HEK293 (cell line): ENCODE results near the gene REV3L.
A peak's percentile ranks its signal among the peaks of the same experiment; 100 is the strongest.

Experiments
- BCL11A ChIP-seq: fragments of 450-650 bp; formaldehyde crosslinking; IDR thresholded peaks from 2 replicates; pipeline ENCODE4 v1.5.1; 2016; ENCODE audit warnings: low read depth, missing biosample characterization, missing genetic modification characterization
- BCL11B ChIP-seq: fragments of 450-650 bp; formaldehyde crosslinking; IDR thresholded peaks from 2 replicates; pipeline ENCODE4 v1.5.1; 2016; ENCODE audit warnings: low read depth, missing biosample characterization, missing genetic modification characterization
- GFI1B ChIP-seq: fragments of 450-650 bp; formaldehyde crosslinking; IDR thresholded peaks from 2 replicates; pipeline ENCODE4 v1.5.1; 2016; ENCODE audit warnings: missing biosample characterization, missing genetic modification characterization
- IKZF3 ChIP-seq: fragments of 450-650 bp; IDR thresholded peaks from 2 replicates; pipeline ENCODE4 v1.5.0; 2018; ENCODE audit warnings: missing biosample characterization, mild to moderate bottlenecking, missing genetic modification characterization, moderate library complexity
- KLF8 ChIP-seq: fragments of 450-650 bp; formaldehyde crosslinking; IDR thresholded peaks from 2 replicates; pipeline ENCODE4 v1.5.1; 2016; ENCODE audit warnings: missing biosample characterization, missing genetic modification characterization
- KLF9 ChIP-seq: fragments of 450-650 bp; formaldehyde crosslinking; IDR thresholded peaks from 2 replicates; pipeline ENCODE4 v1.5.1; 2016; ENCODE audit warnings: missing biosample characterization, missing genetic modification characterization, low read depth
- MEIS1 ChIP-seq: sonication (generic); formaldehyde crosslinking; IDR thresholded peaks from 2 replicates; pipeline ENCODE4 v1.8.1; 2022; ENCODE audit warnings: missing genetic modification reagents, mild to moderate bottlenecking, borderline replicate concordance
- PRDM1 ChIP-seq: fragments of 450-650 bp; formaldehyde crosslinking; IDR thresholded peaks from 2 replicates; pipeline ENCODE4; 2016; ENCODE audit warnings: missing biosample characterization, missing genetic modification characterization
- SALL2 ChIP-seq: fragments of 450-650 bp; formaldehyde crosslinking; IDR thresholded peaks from 2 replicates; pipeline ENCODE4 v1.5.0; 2017; ENCODE audit warnings: missing biosample characterization, mild to moderate bottlenecking, missing genetic modification characterization, borderline replicate concordance
- ZBTB20 ChIP-seq: fragments of 450-650 bp; formaldehyde crosslinking; IDR thresholded peaks from 2 replicates; pipeline ENCODE4 v1.5.1; 2016; ENCODE audit warnings: missing biosample characterization, missing genetic modification characterization
- ZFP69B ChIP-seq: fragments of 450-650 bp; formaldehyde crosslinking; IDR thresholded peaks from 2 replicates; pipeline ENCODE4 v1.5.1; 2016; ENCODE audit warnings: missing biosample characterization, missing genetic modification characterization
- ZIC2 ChIP-seq: fragments of 450-650 bp; formaldehyde crosslinking; IDR thresholded peaks from 2 replicates; pipeline ENCODE4 v1.5.1; 2016; ENCODE audit warnings: missing biosample characterization, missing genetic modification characterization
- ZNF10 ChIP-seq: fragments of 450-650 bp; formaldehyde crosslinking; IDR thresholded peaks from 2 replicates; pipeline ENCODE4 v1.5.1; 2017; ENCODE audit warnings: missing biosample characterization, missing genetic modification characterization
- ZNF132 ChIP-seq: fragments of 450-650 bp; formaldehyde crosslinking; IDR thresholded peaks from 2 replicates; pipeline ENCODE4 v1.5.1; 2017; ENCODE audit warnings: missing biosample characterization, missing genetic modification characterization, borderline replicate concordance
- ZNF169 ChIP-seq: fragments of 450-650 bp; formaldehyde crosslinking; IDR thresholded peaks from 2 replicates; pipeline ENCODE4 v1.5.1; 2016; ENCODE audit warnings: missing biosample characterization, missing genetic modification characterization
- ZNF221 ChIP-seq: fragments of 450-650 bp; formaldehyde crosslinking; IDR thresholded peaks from 2 replicates; pipeline ENCODE4 v1.5.1; 2017; ENCODE audit warnings: missing biosample characterization, missing genetic modification characterization, borderline replicate concordance
- ZNF274 ChIP-seq, 2 experiments: fragments of 200-500 bp in 1 of 2; fragments of 450-650 bp in 1 of 2; sonication (Bioruptor generic) in 1 of 2; formaldehyde crosslinking in 1 of 2; IDR thresholded peaks; 2 replicates each; pipeline versions ENCODE4 v1.5.1 to v1.6.1; 2014 to 2016; ENCODE audit warnings: borderline replicate concordance in 1 of 2, inconsistent platforms in 1 of 2, low read length in 1 of 2, missing biosample characterization in 1 of 2, missing genetic modification characterization in 1 of 2
- ZNF335 ChIP-seq: fragments of 450-650 bp; formaldehyde crosslinking; conservative IDR thresholded peaks from 2 replicates; pipeline ENCODE4 v1.5.1; 2016; ENCODE audit warnings: missing biosample characterization, missing genetic modification characterization
- ZNF354C ChIP-seq: fragments of 450-650 bp; formaldehyde crosslinking; IDR thresholded peaks from 2 replicates; pipeline ENCODE4 v1.5.1; 2016; ENCODE audit warnings: missing biosample characterization, missing genetic modification characterization, low read depth, borderline replicate concordance
- ZNF473 ChIP-seq: fragments of 450-650 bp; formaldehyde crosslinking; IDR thresholded peaks from 2 replicates; pipeline ENCODE4 v1.5.1; 2017; ENCODE audit warnings: missing biosample characterization, missing genetic modification characterization
- ZNF48 ChIP-seq: fragments of 450-650 bp; formaldehyde crosslinking; IDR thresholded peaks from 2 replicates; pipeline ENCODE4 v1.5.1; 2016; ENCODE audit warnings: missing biosample characterization, missing genetic modification characterization
- ZNF521 ChIP-seq: fragments of 450-650 bp; formaldehyde crosslinking; IDR thresholded peaks from 2 replicates; pipeline ENCODE4 v1.5.1; 2017; ENCODE audit warnings: missing biosample characterization, mild to moderate bottlenecking, missing genetic modification characterization
- ZNF560 ChIP-seq: fragments of 450-650 bp; formaldehyde crosslinking; IDR thresholded peaks from 2 replicates; pipeline ENCODE4 v1.5.1; 2017; ENCODE audit warnings: missing biosample characterization, missing genetic modification characterization, borderline replicate concordance
- ZNF571 ChIP-seq: fragments of 450-650 bp; formaldehyde crosslinking; IDR thresholded peaks from 2 replicates; pipeline ENCODE4 v1.5.0; 2017; ENCODE audit warnings: missing biosample characterization, missing genetic modification characterization
- ZSCAN23 ChIP-seq: fragments of 450-650 bp; formaldehyde crosslinking; IDR thresholded peaks from 2 replicates; pipeline ENCODE4 v1.5.1; 2016; ENCODE audit warnings: missing biosample characterization, missing genetic modification characterization
- TF ChIP-seq, protein P1 (sequence below): fragments of 450-650 bp; formaldehyde crosslinking; IDR thresholded peaks from 2 replicates; pipeline ENCODE4 v1.5.1; 2017; ENCODE audit warnings: missing biosample characterization, missing genetic modification characterization
- TF ChIP-seq, protein P2 (sequence below): fragments of 450-650 bp; formaldehyde crosslinking; IDR thresholded peaks from 2 replicates; pipeline ENCODE4 v1.5.1; 2016; ENCODE audit warnings: missing biosample characterization, missing genetic modification characterization, borderline replicate concordance
- TF ChIP-seq, protein P3 (sequence below): fragments of 450-650 bp; formaldehyde crosslinking; conservative IDR thresholded peaks from 2 replicates; pipeline ENCODE4 v1.5.1; 2016; ENCODE audit warnings: low read depth, missing biosample characterization, missing genetic modification characterization
- TF ChIP-seq, protein P4 (sequence below): fragments of 450-650 bp; formaldehyde crosslinking; IDR thresholded peaks from 2 replicates; pipeline ENCODE4 v1.5.1; 2016; ENCODE audit warnings: missing biosample characterization, missing genetic modification characterization
- TF ChIP-seq, protein P5 (sequence below): fragments of 450-650 bp; formaldehyde crosslinking; IDR thresholded peaks from 2 replicates; pipeline ENCODE4 v1.5.1; 2017; ENCODE audit warnings: missing biosample characterization, missing genetic modification characterization

The REV3L gene

DNA sequence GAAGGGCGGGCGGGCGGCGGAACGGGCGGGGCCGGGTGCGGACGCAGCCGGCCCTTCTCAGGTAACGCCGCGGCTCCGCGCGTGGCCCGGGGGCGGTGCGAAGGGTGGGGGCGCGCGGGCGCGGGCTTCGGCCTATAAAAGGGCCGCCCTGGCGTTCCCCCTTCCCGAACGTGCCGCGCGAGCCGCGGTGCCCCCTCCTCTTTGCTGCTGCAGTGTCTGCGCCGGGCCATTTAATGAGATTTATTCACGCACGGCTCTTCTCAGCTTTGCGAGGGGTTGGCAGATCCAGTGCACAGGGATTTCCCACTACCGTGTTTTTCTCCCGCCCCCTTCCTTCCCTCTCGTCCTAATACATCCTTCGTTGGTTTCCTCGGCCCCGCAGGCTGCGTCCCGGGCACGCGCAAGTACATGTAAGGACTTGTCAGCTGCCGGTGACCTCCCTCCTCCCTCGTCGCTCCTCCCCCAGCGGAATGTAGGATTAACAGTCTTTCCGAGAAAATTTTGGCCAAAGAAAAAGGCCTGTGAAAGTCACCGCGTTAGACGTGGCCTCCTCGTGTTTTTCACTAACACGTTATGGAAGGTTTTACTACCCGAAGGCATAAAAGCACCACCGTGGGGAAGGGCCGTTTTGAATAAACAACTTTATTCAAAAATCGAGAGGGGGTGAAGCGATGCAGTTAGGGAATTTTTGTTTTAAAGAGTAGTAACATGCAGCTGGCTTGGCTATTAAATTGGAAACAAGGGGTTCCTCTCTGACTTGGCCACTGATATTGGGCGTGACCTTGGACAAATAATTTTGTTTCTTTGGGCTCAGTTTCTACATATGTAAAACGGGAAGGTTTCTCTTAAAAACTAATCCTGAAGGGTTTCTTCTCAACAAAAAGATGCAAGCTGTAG is 966 bp upstream of the REV3L start (continued):
- no peak for TF ChIP-seq ZNF560 (tag by site-specific recombination)
- no peak for TF ChIP-seq ZNF221 (tag by site-specific recombination)
- no peak for TF ChIP-seq SALL2
- peak; percentile 53; the same call in 1 of the 2 replicates for TF ChIP-seq MEIS1 (CRISPR knock-in tag)
- TF ChIP-seq GFI1B = no peak; the same call in 1 of the 2 replicates
- peak; percentile 65; the same call in 1 of the 2 replicates for TF ChIP-seq BCL11A
- TF ChIP-seq ZNF473 (tag by site-specific recombination) = no peak
- TF ChIP-seq, protein P1, sequence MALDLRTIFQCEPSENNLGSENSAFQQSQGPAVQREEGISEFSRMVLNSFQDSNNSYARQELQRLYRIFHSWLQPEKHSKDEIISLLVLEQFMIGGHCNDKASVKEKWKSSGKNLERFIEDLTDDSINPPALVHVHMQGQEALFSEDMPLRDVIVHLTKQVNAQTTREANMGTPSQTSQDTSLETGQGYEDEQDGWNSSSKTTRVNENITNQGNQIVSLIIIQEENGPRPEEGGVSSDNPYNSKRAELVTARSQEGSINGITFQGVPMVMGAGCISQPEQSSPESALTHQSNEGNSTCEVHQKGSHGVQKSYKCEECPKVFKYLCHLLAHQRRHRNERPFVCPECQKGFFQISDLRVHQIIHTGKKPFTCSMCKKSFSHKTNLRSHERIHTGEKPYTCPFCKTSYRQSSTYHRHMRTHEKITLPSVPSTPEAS (tag by site-specific recombination) = no peak
- TF ChIP-seq PRDM1 (tag by site-specific recombination) = peak; percentile 91
- TF ChIP-seq ZIC2 (tag by site-specific recombination) = no peak
- no peak for TF ChIP-seq ZNF169 (tag by site-specific recombination)
- no peak for TF ChIP-seq ZNF571
- no peak for TF ChIP-seq ZNF521
- TF ChIP-seq, protein P2, sequence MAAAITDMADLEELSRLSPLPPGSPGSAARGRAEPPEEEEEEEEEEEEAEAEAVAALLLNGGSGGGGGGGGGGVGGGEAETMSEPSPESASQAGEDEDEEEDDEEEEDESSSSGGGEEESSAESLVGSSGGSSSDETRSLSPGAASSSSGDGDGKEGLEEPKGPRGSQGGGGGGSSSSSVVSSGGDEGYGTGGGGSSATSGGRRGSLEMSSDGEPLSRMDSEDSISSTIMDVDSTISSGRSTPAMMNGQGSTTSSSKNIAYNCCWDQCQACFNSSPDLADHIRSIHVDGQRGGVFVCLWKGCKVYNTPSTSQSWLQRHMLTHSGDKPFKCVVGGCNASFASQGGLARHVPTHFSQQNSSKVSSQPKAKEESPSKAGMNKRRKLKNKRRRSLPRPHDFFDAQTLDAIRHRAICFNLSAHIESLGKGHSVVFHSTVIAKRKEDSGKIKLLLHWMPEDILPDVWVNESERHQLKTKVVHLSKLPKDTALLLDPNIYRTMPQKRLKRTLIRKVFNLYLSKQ (tag by site-specific recombination) = no peak
- peak; percentile 97 for TF ChIP-seq IKZF3 (tag by site-specific recombination)
- TF ChIP-seq KLF8 (tag by site-specific recombination) = peak; percentile 53
- TF ChIP-seq ZNF274 (IDR thresholded peaks at IDR 0.05; ENCODE audit: low read length) = no peak
- no peak for TF ChIP-seq ZNF274 (tag by site-specific recombination; IDR thresholded peaks at IDR 0.05; ENCODE audit: borderline replicate concordance)
- no peak for TF ChIP-seq ZNF132 (tag by site-specific recombination)
- peak; percentile 98 for TF ChIP-seq ZNF335 (tag by site-specific recombination)
- TF ChIP-seq ZNF48 = no peak
- peak; percentile 43 for TF ChIP-seq KLF9 (tag by site-specific recombination)
- TF ChIP-seq BCL11B (tag by site-specific recombination) = 0 out of 2 replicates have a peak, but pooled peaks have one; percentile 44
- TF ChIP-seq, protein P3, sequence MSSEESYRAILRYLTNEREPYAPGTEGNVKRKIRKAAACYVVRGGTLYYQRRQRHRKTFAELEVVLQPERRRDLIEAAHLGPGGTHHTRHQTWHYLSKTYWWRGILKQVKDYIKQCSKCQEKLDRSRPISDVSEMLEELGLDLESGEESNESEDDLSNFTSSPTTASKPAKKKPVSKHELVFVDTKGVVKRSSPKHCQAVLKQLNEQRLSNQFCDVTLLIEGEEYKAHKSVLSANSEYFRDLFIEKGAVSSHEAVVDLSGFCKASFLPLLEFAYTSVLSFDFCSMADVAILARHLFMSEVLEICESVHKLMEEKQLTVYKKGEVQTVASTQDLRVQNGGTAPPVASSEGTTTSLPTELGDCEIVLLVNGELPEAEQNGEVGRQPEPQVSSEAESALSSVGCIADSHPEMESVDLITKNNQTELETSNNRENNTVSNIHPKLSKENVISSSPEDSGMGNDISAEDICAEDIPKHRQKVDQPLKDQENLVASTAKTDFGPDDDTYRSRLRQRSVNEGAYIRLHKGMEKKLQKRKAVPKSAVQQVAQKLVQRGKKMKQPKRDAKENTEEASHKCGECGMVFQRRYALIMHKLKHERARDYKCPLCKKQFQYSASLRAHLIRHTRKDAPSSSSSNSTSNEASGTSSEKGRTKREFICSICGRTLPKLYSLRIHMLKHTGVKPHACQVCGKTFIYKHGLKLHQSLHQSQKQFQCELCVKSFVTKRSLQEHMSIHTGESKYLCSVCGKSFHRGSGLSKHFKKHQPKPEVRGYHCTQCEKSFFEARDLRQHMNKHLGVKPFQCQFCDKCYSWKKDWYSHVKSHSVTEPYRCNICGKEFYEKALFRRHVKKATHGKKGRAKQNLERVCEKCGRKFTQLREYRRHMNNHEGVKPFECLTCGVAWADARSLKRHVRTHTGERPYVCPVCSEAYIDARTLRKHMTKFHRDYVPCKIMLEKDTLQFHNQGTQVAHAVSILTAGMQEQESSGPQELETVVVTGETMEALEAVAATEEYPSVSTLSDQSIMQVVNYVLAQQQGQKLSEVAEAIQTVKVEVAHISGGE (tag by site-specific recombination) = no peak
- TF ChIP-seq, protein P4, sequence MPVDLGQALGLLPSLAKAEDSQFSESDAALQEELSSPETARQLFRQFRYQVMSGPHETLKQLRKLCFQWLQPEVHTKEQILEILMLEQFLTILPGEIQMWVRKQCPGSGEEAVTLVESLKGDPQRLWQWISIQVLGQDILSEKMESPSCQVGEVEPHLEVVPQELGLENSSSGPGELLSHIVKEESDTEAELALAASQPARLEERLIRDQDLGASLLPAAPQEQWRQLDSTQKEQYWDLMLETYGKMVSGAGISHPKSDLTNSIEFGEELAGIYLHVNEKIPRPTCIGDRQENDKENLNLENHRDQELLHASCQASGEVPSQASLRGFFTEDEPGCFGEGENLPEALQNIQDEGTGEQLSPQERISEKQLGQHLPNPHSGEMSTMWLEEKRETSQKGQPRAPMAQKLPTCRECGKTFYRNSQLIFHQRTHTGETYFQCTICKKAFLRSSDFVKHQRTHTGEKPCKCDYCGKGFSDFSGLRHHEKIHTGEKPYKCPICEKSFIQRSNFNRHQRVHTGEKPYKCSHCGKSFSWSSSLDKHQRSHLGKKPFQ (tag by site-specific recombination) = no peak
- TF ChIP-seq ZNF354C (tag by site-specific recombination) = no peak
- TF ChIP-seq ZFP69B (tag by site-specific recombination) = peak; percentile 62
- peak; percentile 95 for TF ChIP-seq ZBTB20 (tag by site-specific recombination)
- peak; percentile 69; the same call in 1 of the 2 replicates for TF ChIP-seq ZSCAN23
- TF ChIP-seq, protein P5, sequence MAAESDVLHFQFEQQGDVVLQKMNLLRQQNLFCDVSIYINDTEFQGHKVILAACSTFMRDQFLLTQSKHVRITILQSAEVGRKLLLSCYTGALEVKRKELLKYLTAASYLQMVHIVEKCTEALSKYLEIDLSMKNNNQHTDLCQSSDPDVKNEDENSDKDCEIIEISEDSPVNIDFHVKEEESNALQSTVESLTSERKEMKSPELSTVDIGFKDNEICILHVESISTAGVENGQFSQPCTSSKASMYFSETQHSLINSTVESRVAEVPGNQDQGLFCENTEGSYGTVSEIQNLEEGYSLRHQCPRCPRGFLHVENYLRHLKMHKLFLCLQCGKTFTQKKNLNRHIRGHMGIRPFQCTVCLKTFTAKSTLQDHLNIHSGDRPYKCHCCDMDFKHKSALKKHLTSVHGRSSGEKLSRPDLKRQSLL (tag by site-specific recombination) = no peak
- 0 out of 2 replicates have a peak, but pooled peaks have one; percentile 21 for TF ChIP-seq ZNF10 (tag by site-specific recombination)
